CD14-positive monocyte (primary cell): Measurements from ENCODE around the gene PPP1CB. TPM values are rescaled to one million over a fixed set of nuclear protein-coding genes. Genes with fewer than 3 reads are reported as not detected.
A peak's percentile ranks its signal among the peaks of the same experiment; 100 is the strongest.

ENCODE experiments used
- DNase-seq, 3 donors: peaks; one replicate each; pipeline ENCODE4 v3.0.0-alpha.2; 2011 to 2022
- H2AFZ ChIP-seq: 2 replicates; pipeline ENCODE4 v1.6.0; 2012; ENCODE audit warnings: mild to moderate bottlenecking, low read depth, low read length, inconsistent platforms; ENCODE audit not compliant: insufficient read depth, poor library complexity, severe bottlenecking
- H3K27ac ChIP-seq, 2 donors: 1 replicate in 1 of 2; 2 replicates in 1 of 2; pipeline ENCODE4 v1.5.1; 2012 to 2013; ENCODE audit warnings: low read length in 2 of 2, control low read depth in 1 of 2, inconsistent platforms in 1 of 2, low read depth in 1 of 2, mild to moderate bottlenecking in 1 of 2
- H3K27me3 ChIP-seq, 2 donors: one replicate each; pipeline versions ENCODE4 v1.6.0 to v1.6.1; 2011 to 2013; ENCODE audit warnings: low read length in 2 of 2; ENCODE audit not compliant: control insufficient read depth in 2 of 2, insufficient read depth in 2 of 2
- H3K36me3 ChIP-seq, 2 donors: replicated peaks in 1 of 2; 1 replicate in 1 of 2; 2 replicates in 1 of 2; pipeline versions ENCODE4 v1.5.1 to v1.6.1; 2012 to 2013; ENCODE audit warnings: low read length in 2 of 2, control low read depth in 1 of 2, inconsistent platforms in 1 of 2, mild to moderate bottlenecking in 1 of 2; ENCODE audit not compliant: insufficient read depth in 2 of 2, control insufficient read depth in 1 of 2
- H3K4me1 ChIP-seq, 2 donors: 1 replicate in 1 of 2; 2 replicates in 1 of 2; pipeline versions ENCODE4 v1.5.1 to v1.6.1; 2012 to 2013; ENCODE audit warnings: low read length in 2 of 2, control low read depth in 1 of 2, inconsistent platforms in 1 of 2, mild to moderate bottlenecking in 1 of 2, moderate library complexity in 1 of 2; ENCODE audit not compliant: insufficient read depth in 2 of 2, control insufficient read depth in 1 of 2
- H3K4me2 ChIP-seq: replicated peaks from 2 replicates; pipeline ENCODE3; 2012; ENCODE audit warnings: low read length, moderate library complexity, mild to moderate bottlenecking; ENCODE audit not compliant: poor library complexity, severe bottlenecking; ENCODE audit errors: extremely low read depth
- H3K4me3 ChIP-seq, 3 experiments: fragments of 200-600 bp in 1 of 3; sonication (generic) in 1 of 3; replicated peaks in 1 of 3; 1 replicate in 2 of 3; 2 replicates in 1 of 3; pipeline ENCODE4 v1.5.1; 2011 to 2013; ENCODE audit warnings: low read length in 3 of 3, mild to moderate bottlenecking in 3 of 3, control low read depth in 2 of 3, low read depth in 2 of 3, inconsistent platforms in 1 of 3, moderate library complexity in 1 of 3
- H3K79me2 ChIP-seq: 2 replicates; pipeline ENCODE4 v1.6.0; 2012; ENCODE audit warnings: mild to moderate bottlenecking, control low read depth, inconsistent platforms, low read length, moderate library complexity; ENCODE audit not compliant: insufficient read depth
- H3K9ac ChIP-seq: 2 replicates; pipeline ENCODE4 v1.6.0; 2017; ENCODE audit warnings: low read length, mild to moderate bottlenecking; ENCODE audit not compliant: insufficient read depth, poor library complexity, severe bottlenecking
- H3K9me3 ChIP-seq, 2 donors: replicated peaks in 1 of 2; 1 replicate in 1 of 2; 2 replicates in 1 of 2; pipeline versions ENCODE4 v1.5.1 to v1.6.1; 2012 to 2013; ENCODE audit warnings: low read length in 2 of 2, control low read depth in 1 of 2; ENCODE audit not compliant: control insufficient read depth in 1 of 2, insufficient read depth in 1 of 2
- H4K20me1 ChIP-seq: 2 replicates; pipeline ENCODE4 v1.6.0; 2012; ENCODE audit warnings: mild to moderate bottlenecking, low read length, control low read depth, moderate library complexity; ENCODE audit not compliant: insufficient read depth
- H3K27ac Mint-ChIP-seq, 7 donors: one replicate each; pipeline ENCODE4 v1.8.0; 2020; ENCODE audit warnings: mild to moderate bottlenecking in 7 of 7, mixed read lengths in 7 of 7, moderate library complexity in 6 of 7, inconsistent platforms in 2 of 7
- H3K27me3 Mint-ChIP-seq, 3 donors: one replicate each; pipeline ENCODE4 v1.8.0; 2021 to 2022; ENCODE audit warnings: low read depth in 3 of 3, mild to moderate bottlenecking in 3 of 3, mixed read lengths in 3 of 3, moderate library complexity in 3 of 3, inconsistent platforms in 1 of 3
- H3K36me3 Mint-ChIP-seq, 2 donors: one replicate each; pipeline ENCODE4 v1.8.0; 2020; ENCODE audit warnings: mixed read lengths in 2 of 2, inconsistent platforms in 1 of 2, mild to moderate bottlenecking in 1 of 2
- H3K4me1 Mint-ChIP-seq: one replicate; pipeline ENCODE4 v1.8.0; 2020; ENCODE audit warnings: mild to moderate bottlenecking, mixed read lengths
- H3K4me3 Mint-ChIP-seq, 2 donors: one replicate each; pipeline ENCODE4 v1.8.0; 2020; ENCODE audit warnings: mild to moderate bottlenecking in 2 of 2, mixed read lengths in 2 of 2, moderate library complexity in 1 of 2
- H3K9me3 Mint-ChIP-seq, 7 donors: one replicate each; pipeline ENCODE4 v1.8.0; 2020 to 2022; ENCODE audit warnings: mixed read lengths in 7 of 7, mild to moderate bottlenecking in 6 of 7, moderate library complexity in 6 of 7, inconsistent platforms in 2 of 7
- CTCF ChIP-seq: fragments of 200-600 bp; IDR thresholded peaks from one replicate; pipeline ENCODE4 v1.8.0; 2022; ENCODE audit warnings: antibody characterized with exemption, mild to moderate bottlenecking
- WGBS: methylation state at CpG from one replicate; pipeline ENCODE4 v1.1.5; 2013; ENCODE audit warnings: missing lambda C conversion rate; ENCODE audit not compliant: insufficient coverage; 5-methylcytosine and 5-hydroxymethylcytosine counted together
- intact Hi-C, 2 donors: fragments of 100-400 bp; cut with micrococcal nuclease; formaldehyde crosslinking; loops; one replicate each; pipeline versions ENCODE4 v1.15.0 to v1.15.1; 2023
- polyA plus RNA-seq, 3 donors: library from polyadenylated mRNA; depleted of rRNA in 1 of 3; unstranded in 2 of 3; stranded (reverse) in 1 of 3; fragments of 300-500 nt in 2 of 3; fragments of >200 nt in 1 of 3; fragmentation: Illumina TruSeq in 2 of 3; gene quantifications; 1 replicate in 2 of 3; 2 replicates in 1 of 3; pipeline ENCODE4 v1.2.3, GENCODE V29; 2012 to 2021

PPP1CB gene
- polyA plus RNA-seq, 3 donors: 25.3 to 142 (median 69.4) TPM

- Histone ChIP-seq H2AFZ (no peak overlapping the region), H3K27ac (no peak overlapping the region), H3K9ac (no peak overlapping the region), H3K79me2 (peaks cover 100% of the 10 kb centered on the region), H4K20me1 (peaks cover 100% of the 10 kb centered on the region), H3K27me3 (no peaks in the 10 kb centered on the region), H3K9me3 (no peaks in the 10 kb centered on the region), H3K4me3 (no peak overlapping the region), H3K36me3 (no peaks in the 10 kb centered on the region), H3K4me2 (no peak overlapping the region), H3K4me1 (peaks cover 8 to 12% of the 10 kb centered on the region in 2 donors)
- 100% methylated on average over 1 of the region's 3 CpGs for WGBS
- Mint-ChIP-seq H3K27ac (no peak overlapping the region), H3K27me3 (no peaks in the 10 kb centered on the region), H3K4me3 (no peak overlapping the region), H3K4me1 (peaks cover 34% of the 10 kb centered on the region), H3K36me3 (peaks cover 9 to 18% of the 10 kb centered on the region in 2 donors), H3K9me3 (no peaks in the 10 kb centered on the region)
- DNase-seq: no peak
- no peak for TF ChIP-seq CTCF
- intact Hi-C loops: no loop called here
Observed at GRCh38 chr2:28767337-28767736, 15.7 kb downstream of the PPP1CB start.

GRCh38 chr2:28768422-28768821, 16.8 kb downstream of the PPP1CB start:
- H3K36me3 ChIP-seq: no peaks in the 10 kb centered on the region
- no peaks in the 10 kb centered on the region for H3K27me3 ChIP-seq
- H2AFZ ChIP-seq: no peak overlapping the region
- Mint-ChIP-seq H3K4me3 (no peak overlapping the region), H3K36me3 (peaks cover 7 to 17% of the 10 kb centered on the region in 2 donors), H3K27me3 (no peaks in the 10 kb centered on the region), H3K9me3 (no peaks in the 10 kb centered on the region), H3K4me1 (peaks cover 34% of the 10 kb centered on the region), H3K27ac (peak overlapping the region in 2 of 7 donors; percentile 33 to 38)
- H3K4me2 ChIP-seq: no peak overlapping the region
- peaks cover 100% of the 10 kb centered on the region for H3K79me2 ChIP-seq
- no peak overlapping the region for H3K4me3 ChIP-seq
- no peak for TF ChIP-seq CTCF
- H3K9ac ChIP-seq: no peak overlapping the region
- no peaks in the 10 kb centered on the region for H3K9me3 ChIP-seq
- H3K4me1 ChIP-seq: peaks cover 0 to 4% of the 10 kb centered on the region in 2 donors
- intact Hi-C loops: no loop called here
- H3K27ac ChIP-seq: peak overlapping the region in 1 of 2 donors; percentile 33
- H4K20me1 ChIP-seq: peaks cover 100% of the 10 kb centered on the region
- DNase-seq: no peak
